SK-N-MC (cell line): Measurements from ENCODE around the gene CHEK2.

Experiments used
- EZH2 ChIP-seq: fragments of 200-600 bp; sonication (generic); IDR thresholded peaks from one replicate; pipeline ENCODE4 v1.6.1; 2017; ENCODE audit warnings: antibody characterized with exemption
- FOXP2 ChIP-seq: optimal IDR thresholded peaks from 2 replicates; pipeline ENCODE3; 2011; ENCODE audit warnings: mild to moderate bottlenecking, moderate library complexity; ENCODE audit not compliant: insufficient read depth; ENCODE audit errors: extremely low read length, control extremely low read depth
- POLR2AphosphoS5 ChIP-seq: IDR thresholded peaks from 2 replicates; pipeline ENCODE4 v1.6.1; 2012; ENCODE audit warnings: mild to moderate bottlenecking, low read depth, low read length, borderline replicate concordance

DNA sequence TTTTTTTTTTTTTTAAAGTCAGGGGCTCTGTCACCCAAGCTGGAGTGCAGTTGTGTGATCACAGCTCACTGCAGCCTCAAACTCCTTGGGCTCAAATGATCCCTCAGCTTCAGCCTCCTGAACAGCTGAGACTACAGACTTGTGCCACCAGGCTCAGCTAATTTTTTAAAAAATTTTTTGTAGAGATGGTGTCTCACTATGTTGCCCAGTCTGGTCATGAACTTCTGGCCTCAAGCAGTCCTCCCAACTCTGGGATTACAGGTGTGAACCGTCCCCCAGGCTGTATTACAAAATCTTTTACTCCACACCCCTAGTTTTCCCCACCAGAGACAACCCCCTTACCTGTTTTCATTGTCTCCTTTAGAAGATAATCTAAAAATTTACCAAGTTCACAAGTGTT, 32.8 kb upstream of the CHEK2 start:
- TF ChIP-seq POLR2AphosphoS5 = no peak
- TF ChIP-seq EZH2 = no peak
- no peak for TF ChIP-seq FOXP2
